ENCODE data around the gene SLC25A39.

The SLC25A39 gene

GRCh38 chr17:44361292-44362260 is 37.0 kb upstream of the SLC25A39 start:
- peaks cover 13% of the 10 kb centered on the region for H3K4me1 ChIP-seq (ENCODE audit: control insufficient read depth, insufficient read depth, low read length, unreplicated experiment)
- H3K4me3 ChIP-seq (ENCODE audit: low read depth, low read length), result no peak overlapping the region
- no peak overlapping the region for H2AFZ ChIP-seq (ENCODE audit: low read length, unreplicated experiment)
- H3K27ac ChIP-seq (ENCODE audit: low read depth, low read length), result no peak overlapping the region
- H3K36me3 ChIP-seq (ENCODE audit: insufficient read depth, low read length), result no peaks in the 10 kb centered on the region
- peaks cover 18% of the 10 kb centered on the region for H3K27me3 ChIP-seq (ENCODE audit: insufficient read depth, low read length)
- no peaks in the 10 kb centered on the region for H3K79me2 ChIP-seq (ENCODE audit: control insufficient read depth, insufficient read depth, low read length, unreplicated experiment)

- peaks cover 13% of the 10 kb centered on the region for H3K4me1 ChIP-seq (ENCODE audit: control insufficient read depth, insufficient read depth, low read length, unreplicated experiment)
- peaks cover 11% of the 10 kb centered on the region for H3K27me3 ChIP-seq (ENCODE audit: insufficient read depth, low read length)
- H3K4me3 ChIP-seq (ENCODE audit: low read depth, low read length), result no peak overlapping the region
- no peaks in the 10 kb centered on the region for H3K36me3 ChIP-seq (ENCODE audit: insufficient read depth, low read length)
- H3K27ac ChIP-seq (ENCODE audit: low read depth, low read length), result no peak overlapping the region
- no peak overlapping the region for H2AFZ ChIP-seq (ENCODE audit: low read length, unreplicated experiment)
- no peaks in the 10 kb centered on the region for H3K79me2 ChIP-seq (ENCODE audit: control insufficient read depth, insufficient read depth, low read length, unreplicated experiment)
Observed at GRCh38 chr17:44360826-44361225, 36.2 kb upstream of the SLC25A39 start.

- H2AFZ ChIP-seq (ENCODE audit: low read length, unreplicated experiment), result no peak overlapping the region
- H3K27me3 ChIP-seq (ENCODE audit: insufficient read depth, low read length), result peaks cover 4% of the 10 kb centered on the region; the same call in 1 of the 2 replicates
- H3K36me3 ChIP-seq (ENCODE audit: insufficient read depth, low read length), result no peaks in the 10 kb centered on the region
- no peak overlapping the region for H3K4me3 ChIP-seq (ENCODE audit: low read depth, low read length)
- no peak overlapping the region for H3K27ac ChIP-seq (ENCODE audit: low read depth, low read length)
- no peaks in the 10 kb centered on the region for H3K79me2 ChIP-seq (ENCODE audit: control insufficient read depth, insufficient read depth, low read length, unreplicated experiment)
- H3K4me1 ChIP-seq (ENCODE audit: control insufficient read depth, insufficient read depth, low read length, unreplicated experiment), result peaks cover 13% of the 10 kb centered on the region
Observed at GRCh38 chr17:44360144-44360533, 35.5 kb upstream of the SLC25A39 start.

DNA sequence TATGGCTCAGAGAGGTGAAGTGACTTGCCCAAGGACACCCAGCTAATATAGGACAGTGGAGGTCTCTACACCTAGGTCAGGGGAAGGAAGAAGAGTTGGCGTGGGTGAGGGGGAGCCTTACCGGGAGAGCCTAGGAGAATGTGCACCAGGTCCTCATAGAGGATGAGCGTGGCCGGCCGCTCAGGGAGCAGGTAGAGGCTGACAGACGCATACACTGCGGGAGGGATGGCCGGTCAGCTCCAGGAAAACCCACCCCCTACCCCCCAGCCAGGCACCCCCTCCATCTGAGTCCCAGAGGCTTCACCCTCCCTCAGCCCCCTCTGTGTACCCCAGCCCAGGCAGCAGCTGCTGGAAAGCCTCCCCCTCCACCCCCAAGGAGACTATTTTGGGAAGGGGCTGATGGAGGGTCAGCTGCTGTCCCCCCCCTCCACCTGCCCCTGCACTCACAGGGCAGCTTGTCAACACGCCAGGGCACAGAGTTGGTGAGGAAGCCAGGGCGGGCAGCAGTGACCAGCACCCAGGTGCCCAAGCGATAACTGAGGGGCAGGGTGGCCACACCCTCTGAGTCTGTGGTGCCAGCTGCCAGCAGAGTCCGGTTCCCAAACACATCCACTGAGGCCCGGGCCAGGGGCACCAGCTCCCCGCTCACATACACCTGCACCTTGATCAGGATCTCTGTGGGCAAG is 35.0 kb upstream of the SLC25A39 start:
- H3K79me2 ChIP-seq (ENCODE audit: control insufficient read depth, insufficient read depth, low read length, unreplicated experiment), result no peaks in the 10 kb centered on the region
- no peak overlapping the region for H3K4me3 ChIP-seq (ENCODE audit: low read depth, low read length)
- no peak overlapping the region for H3K27ac ChIP-seq (ENCODE audit: low read depth, low read length)
- no peaks in the 10 kb centered on the region for H3K27me3 ChIP-seq (ENCODE audit: insufficient read depth, low read length)
- no peaks in the 10 kb centered on the region for H3K36me3 ChIP-seq (ENCODE audit: insufficient read depth, low read length)
- H2AFZ ChIP-seq (ENCODE audit: low read length, unreplicated experiment), result no peak overlapping the region
- peaks cover 13% of the 10 kb centered on the region for H3K4me1 ChIP-seq (ENCODE audit: control insufficient read depth, insufficient read depth, low read length, unreplicated experiment)

DNA sequence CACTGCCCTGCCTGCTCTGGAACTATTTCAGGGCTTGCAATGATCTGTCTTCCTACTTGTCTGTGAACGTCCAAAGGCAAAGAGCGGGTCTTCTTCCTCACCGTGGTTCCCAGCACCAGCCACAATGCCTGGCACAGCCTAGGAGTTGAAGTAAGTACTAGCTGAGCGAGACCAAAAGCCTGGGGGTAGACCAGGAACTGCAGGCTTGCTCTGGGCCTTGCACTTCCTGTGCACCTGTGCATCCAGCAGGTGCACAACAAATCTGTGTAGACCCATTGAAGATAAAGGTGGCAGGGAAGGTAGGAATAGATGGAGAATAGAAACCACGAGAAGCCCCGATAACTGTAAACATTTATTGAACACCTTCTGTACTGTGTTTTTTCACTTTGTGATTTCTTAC is 34.4 kb upstream of the SLC25A39 start:
- Histone ChIP-seq H3K27ac (ENCODE audit: low read depth, low read length) (no peak overlapping the region), H3K4me3 (ENCODE audit: low read depth, low read length) (no peak overlapping the region), H3K4me1 (ENCODE audit: control insufficient read depth, insufficient read depth, low read length, unreplicated experiment) (peaks cover 13% of the 10 kb centered on the region), H2AFZ (ENCODE audit: low read length, unreplicated experiment) (no peak overlapping the region), H3K79me2 (ENCODE audit: control insufficient read depth, insufficient read depth, low read length, unreplicated experiment) (no peaks in the 10 kb centered on the region), H3K27me3 (ENCODE audit: insufficient read depth, low read length) (no peaks in the 10 kb centered on the region), H3K36me3 (ENCODE audit: insufficient read depth, low read length) (no peaks in the 10 kb centered on the region)

DNA sequence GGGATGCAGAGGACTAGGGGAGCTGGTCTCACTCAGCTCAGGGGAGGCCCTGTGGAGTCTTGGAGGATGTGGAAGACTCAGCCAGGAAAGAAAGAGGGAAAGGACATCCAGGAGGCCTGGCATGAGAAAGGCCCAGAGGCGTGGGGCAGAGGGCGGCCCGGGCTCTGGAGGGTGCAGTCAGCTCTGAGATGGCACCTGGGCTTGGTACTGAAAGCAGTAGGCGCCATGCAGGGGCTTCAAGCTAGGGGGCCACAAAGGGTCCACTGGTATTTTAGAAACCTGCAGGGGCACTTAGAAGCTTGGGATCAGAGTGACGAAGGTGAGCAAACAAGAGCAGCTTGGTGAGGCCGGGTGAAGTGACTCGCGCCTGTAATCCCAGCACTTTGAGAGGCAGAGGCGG is 33.4 kb upstream of the SLC25A39 start:
- Histone ChIP-seq H3K4me1 (ENCODE audit: control insufficient read depth, insufficient read depth, low read length, unreplicated experiment) (peaks cover 13% of the 10 kb centered on the region), H3K36me3 (ENCODE audit: insufficient read depth, low read length) (no peaks in the 10 kb centered on the region), H2AFZ (ENCODE audit: low read length, unreplicated experiment) (no peak overlapping the region), H3K27me3 (ENCODE audit: insufficient read depth, low read length) (no peaks in the 10 kb centered on the region), H3K4me3 (ENCODE audit: low read depth, low read length) (no peak overlapping the region), H3K27ac (ENCODE audit: low read depth, low read length) (no peak overlapping the region), H3K79me2 (ENCODE audit: control insufficient read depth, insufficient read depth, low read length, unreplicated experiment) (no peaks in the 10 kb centered on the region)

DNA sequence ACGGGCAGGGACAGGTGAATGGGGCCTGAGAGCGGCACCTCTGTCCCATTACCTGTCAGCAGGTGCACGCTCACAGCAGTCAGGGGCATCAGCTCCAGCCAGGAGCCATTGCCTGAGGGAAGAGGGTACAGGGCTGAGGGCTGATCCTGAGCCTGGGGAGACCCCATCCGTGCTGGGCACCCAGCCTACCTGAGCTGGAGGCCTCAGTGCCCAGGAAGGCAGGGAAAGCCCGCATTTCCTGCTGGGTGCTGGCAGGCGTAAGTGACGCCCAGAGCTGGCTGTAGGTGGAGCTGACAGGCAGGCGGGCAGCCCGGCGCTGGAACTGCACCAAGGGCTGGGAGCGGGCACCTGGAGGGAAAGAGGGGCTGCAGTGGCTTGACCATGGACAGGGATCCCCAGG is 31.6 kb upstream of the SLC25A39 start:
- Histone ChIP-seq H3K27ac (ENCODE audit: low read depth, low read length) (no peak overlapping the region), H3K4me1 (ENCODE audit: control insufficient read depth, insufficient read depth, low read length, unreplicated experiment) (peaks cover 6% of the 10 kb centered on the region), H2AFZ (ENCODE audit: low read length, unreplicated experiment) (no peak overlapping the region), H3K27me3 (ENCODE audit: insufficient read depth, low read length) (no peaks in the 10 kb centered on the region), H3K79me2 (ENCODE audit: control insufficient read depth, insufficient read depth, low read length, unreplicated experiment) (no peaks in the 10 kb centered on the region), H3K36me3 (ENCODE audit: insufficient read depth, low read length) (no peaks in the 10 kb centered on the region; the same call in 1 of the 2 replicates), H3K4me3 (ENCODE audit: low read depth, low read length) (no peak overlapping the region)

- Histone ChIP-seq H3K27ac (ENCODE audit: low read depth, low read length) (no peak overlapping the region), H3K79me2 (ENCODE audit: control insufficient read depth, insufficient read depth, low read length, unreplicated experiment) (no peaks in the 10 kb centered on the region), H2AFZ (ENCODE audit: low read length, unreplicated experiment) (no peak overlapping the region), H3K27me3 (ENCODE audit: insufficient read depth, low read length) (no peaks in the 10 kb centered on the region), H3K4me3 (ENCODE audit: low read depth, low read length) (no peak overlapping the region), H3K36me3 (ENCODE audit: insufficient read depth, low read length) (peaks cover 3% of the 10 kb centered on the region; the same call in 1 of the 2 replicates), H3K4me1 (ENCODE audit: control insufficient read depth, insufficient read depth, low read length, unreplicated experiment) (peaks cover under 1% of the 10 kb centered on the region)
Observed at GRCh38 chr17:44355642-44356099, 31.0 kb upstream of the SLC25A39 start.

- Histone ChIP-seq H3K79me2 (ENCODE audit: control insufficient read depth, insufficient read depth, low read length, unreplicated experiment) (no peaks in the 10 kb centered on the region), H3K4me3 (ENCODE audit: low read depth, low read length) (no peak overlapping the region), H3K27ac (ENCODE audit: low read depth, low read length) (no peak overlapping the region), H3K27me3 (ENCODE audit: insufficient read depth, low read length) (no peaks in the 10 kb centered on the region), H3K4me1 (ENCODE audit: control insufficient read depth, insufficient read depth, low read length, unreplicated experiment) (no peaks in the 10 kb centered on the region), H3K36me3 (ENCODE audit: insufficient read depth, low read length) (peaks cover 3% of the 10 kb centered on the region; the same call in 1 of the 2 replicates), H2AFZ (ENCODE audit: low read length, unreplicated experiment) (no peak overlapping the region)
Observed at GRCh38 chr17:44354582-44355561, 30.2 kb upstream of the SLC25A39 start.
